Glutamatergic neuron (in vitro differentiated cells): ENCODE measurements around the gene KCNQ1. TPM values are rescaled to one million over a fixed set of nuclear protein-coding genes. Genes with fewer than 3 reads are reported as not detected.
A peak's percentile ranks its signal among the peaks of the same experiment; 100 is the strongest.

Experiments used
- DNase-seq: peaks from one replicate; pipeline ENCODE4 v3.0.0; 2022
- H3K27ac Mint-ChIP-seq: one replicate; pipeline ENCODE4 v1.8.0; 2020; ENCODE audit warnings: mild to moderate bottlenecking, mixed read lengths, inconsistent platforms; ENCODE audit not compliant: unreplicated experiment
- H3K27me3 Mint-ChIP-seq: one replicate; pipeline ENCODE4 v1.8.0; 2020; ENCODE audit warnings: mild to moderate bottlenecking, moderate library complexity, mixed read lengths, inconsistent platforms; ENCODE audit not compliant: unreplicated experiment
- H3K36me3 Mint-ChIP-seq: one replicate; pipeline ENCODE4 v1.8.0; 2020; ENCODE audit warnings: mild to moderate bottlenecking, mixed read lengths, inconsistent platforms; ENCODE audit not compliant: unreplicated experiment
- H3K4me1 Mint-ChIP-seq: one replicate; pipeline ENCODE4 v1.8.0; 2020; ENCODE audit warnings: mild to moderate bottlenecking, low read depth, mixed read lengths, inconsistent platforms; ENCODE audit not compliant: unreplicated experiment
- H3K4me3 Mint-ChIP-seq: one replicate; pipeline ENCODE4 v1.8.0; 2020; ENCODE audit warnings: mild to moderate bottlenecking, mixed read lengths, inconsistent platforms; ENCODE audit not compliant: unreplicated experiment
- H3K9me3 Mint-ChIP-seq: one replicate; pipeline ENCODE4 v1.8.0; 2020; ENCODE audit warnings: mild to moderate bottlenecking, moderate library complexity, mixed read lengths, inconsistent platforms; ENCODE audit not compliant: unreplicated experiment
- total RNA-seq: library from RNA; stranded (reverse); fragmentation: NEBNext Ultra II Directional; extraction: Animal tissue kit (Norgen Biotek cat#: 25700); gene quantifications from one replicate; pipeline ENCODE4 v1.2.1, GENCODE V29; 2021; ENCODE audit not compliant: unreplicated experiment
- TF ChIP-seq, protein P1 (sequence below): fragments of 200-600 bp; sonication (generic); IDR thresholded peaks from one replicate; pipeline ENCODE4 v1.5.0; 2021; ENCODE audit not compliant: partially characterized antibody, unreplicated experiment

KCNQ1 gene
- total RNA-seq, 1 donor from 2014 or later, result 0.44 TPM

GRCh38 chr11:2777871-2778629 is 333.2 kb downstream of the KCNQ1 start:
- Mint-ChIP-seq H3K27me3 (peaks cover 2% of the 10 kb centered on the region), H3K4me3 (peak overlapping the region; percentile 25), H3K36me3 (peaks cover 4% of the 10 kb centered on the region), H3K9me3 (peaks cover 3% of the 10 kb centered on the region), H3K27ac (no peak overlapping the region), H3K4me1 (peaks cover 2% of the 10 kb centered on the region)
- DNase-seq, result peak; percentile 21
- TF ChIP-seq, protein P1, sequence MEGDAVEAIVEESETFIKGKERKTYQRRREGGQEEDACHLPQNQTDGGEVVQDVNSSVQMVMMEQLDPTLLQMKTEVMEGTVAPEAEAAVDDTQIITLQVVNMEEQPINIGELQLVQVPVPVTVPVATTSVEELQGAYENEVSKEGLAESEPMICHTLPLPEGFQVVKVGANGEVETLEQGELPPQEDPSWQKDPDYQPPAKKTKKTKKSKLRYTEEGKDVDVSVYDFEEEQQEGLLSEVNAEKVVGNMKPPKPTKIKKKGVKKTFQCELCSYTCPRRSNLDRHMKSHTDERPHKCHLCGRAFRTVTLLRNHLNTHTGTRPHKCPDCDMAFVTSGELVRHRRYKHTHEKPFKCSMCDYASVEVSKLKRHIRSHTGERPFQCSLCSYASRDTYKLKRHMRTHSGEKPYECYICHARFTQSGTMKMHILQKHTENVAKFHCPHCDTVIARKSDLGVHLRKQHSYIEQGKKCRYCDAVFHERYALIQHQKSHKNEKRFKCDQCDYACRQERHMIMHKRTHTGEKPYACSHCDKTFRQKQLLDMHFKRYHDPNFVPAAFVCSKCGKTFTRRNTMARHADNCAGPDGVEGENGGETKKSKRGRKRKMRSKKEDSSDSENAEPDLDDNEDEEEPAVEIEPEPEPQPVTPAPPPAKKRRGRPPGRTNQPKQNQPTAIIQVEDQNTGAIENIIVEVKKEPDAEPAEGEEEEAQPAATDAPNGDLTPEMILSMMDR, result no peak

DNA sequence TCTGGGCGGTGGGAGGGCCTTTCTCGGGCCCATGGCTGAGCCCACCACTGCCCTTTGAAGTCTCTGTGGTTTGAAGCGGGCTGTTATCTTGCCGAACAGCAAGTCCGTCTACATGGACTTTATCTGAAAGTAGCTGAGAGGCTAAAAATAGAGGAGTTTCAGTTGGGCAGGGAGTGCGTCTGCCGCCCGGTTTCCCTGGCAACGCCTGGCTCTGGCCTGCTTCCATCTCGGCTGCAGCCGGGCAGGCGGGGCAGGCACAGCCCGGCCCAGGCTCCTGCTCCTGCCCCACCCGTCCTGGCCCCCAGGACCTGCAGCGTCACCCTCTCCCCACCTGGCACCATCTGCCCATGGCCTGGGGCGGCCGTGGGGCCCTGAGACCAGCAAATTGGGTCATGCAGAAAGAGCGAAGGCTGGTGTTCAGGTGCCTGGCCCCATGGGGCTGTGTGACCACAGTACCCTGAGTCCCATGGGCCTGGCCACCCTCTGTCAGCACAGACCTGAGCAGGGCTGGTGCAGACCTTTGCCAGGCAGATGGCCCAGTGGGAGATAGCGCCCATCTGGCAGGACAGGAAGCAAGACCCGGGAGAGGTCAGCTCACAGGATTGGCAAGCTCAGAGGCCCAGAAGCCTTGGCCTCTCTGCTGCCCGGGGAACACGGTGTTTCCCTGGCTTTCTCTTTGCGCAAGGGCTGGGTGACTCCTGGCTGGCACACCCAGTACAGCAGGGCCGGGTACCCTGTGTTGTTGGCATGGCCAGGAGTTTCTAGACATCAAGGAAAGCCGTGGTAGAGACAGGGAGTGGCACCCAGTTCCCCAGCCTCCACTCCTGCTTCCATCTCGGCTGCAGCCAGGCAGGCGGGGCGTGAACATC is 334.1 kb downstream of the KCNQ1 start:
- Mint-ChIP-seq H3K36me3 (peaks cover 2% of the 10 kb centered on the region), H3K4me3 (peak overlapping the region; percentile 38), H3K27me3 (peaks cover 2% of the 10 kb centered on the region), H3K9me3 (peaks cover 3% of the 10 kb centered on the region), H3K4me1 (peaks cover 4% of the 10 kb centered on the region), H3K27ac (no peak overlapping the region)
- TF ChIP-seq, protein P1, result no peak
- DNase-seq, result peak; percentile 49

DNA sequence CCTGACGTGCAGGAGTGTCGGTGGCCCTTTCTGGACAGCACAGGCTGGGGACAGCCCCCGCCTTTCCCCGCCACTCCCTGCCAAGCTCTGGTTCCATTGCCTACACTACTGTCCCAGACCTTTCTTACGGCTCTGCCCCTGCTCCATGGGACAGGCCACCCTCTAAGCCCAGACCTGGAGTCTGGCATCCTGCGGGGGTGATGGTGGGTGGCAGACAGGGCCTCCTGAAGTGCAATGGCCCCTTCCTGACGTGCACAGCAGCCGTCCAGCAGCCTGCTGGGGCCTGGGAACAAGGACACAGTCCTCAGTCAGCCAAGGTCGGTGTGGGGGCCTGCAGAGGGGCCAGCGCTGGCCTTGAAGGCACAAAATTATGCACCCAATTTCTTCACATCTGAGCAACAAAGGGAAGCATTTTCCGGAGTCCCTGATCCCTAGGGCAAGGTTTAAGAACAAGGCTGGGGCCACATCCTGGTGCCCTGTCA is 334.7 kb downstream of the KCNQ1 start:
- H3K9me3 Mint-ChIP-seq, result peaks cover 3% of the 10 kb centered on the region
- no peak overlapping the region for H3K4me3 Mint-ChIP-seq
- peaks cover 2% of the 10 kb centered on the region for H3K27me3 Mint-ChIP-seq
- TF ChIP-seq, protein P1, result no peak
- H3K36me3 Mint-ChIP-seq, result no peaks in the 10 kb centered on the region
- H3K4me1 Mint-ChIP-seq, result peaks cover 6% of the 10 kb centered on the region
- peak; percentile 22 for DNase-seq
- no peak overlapping the region for H3K27ac Mint-ChIP-seq

DNA sequence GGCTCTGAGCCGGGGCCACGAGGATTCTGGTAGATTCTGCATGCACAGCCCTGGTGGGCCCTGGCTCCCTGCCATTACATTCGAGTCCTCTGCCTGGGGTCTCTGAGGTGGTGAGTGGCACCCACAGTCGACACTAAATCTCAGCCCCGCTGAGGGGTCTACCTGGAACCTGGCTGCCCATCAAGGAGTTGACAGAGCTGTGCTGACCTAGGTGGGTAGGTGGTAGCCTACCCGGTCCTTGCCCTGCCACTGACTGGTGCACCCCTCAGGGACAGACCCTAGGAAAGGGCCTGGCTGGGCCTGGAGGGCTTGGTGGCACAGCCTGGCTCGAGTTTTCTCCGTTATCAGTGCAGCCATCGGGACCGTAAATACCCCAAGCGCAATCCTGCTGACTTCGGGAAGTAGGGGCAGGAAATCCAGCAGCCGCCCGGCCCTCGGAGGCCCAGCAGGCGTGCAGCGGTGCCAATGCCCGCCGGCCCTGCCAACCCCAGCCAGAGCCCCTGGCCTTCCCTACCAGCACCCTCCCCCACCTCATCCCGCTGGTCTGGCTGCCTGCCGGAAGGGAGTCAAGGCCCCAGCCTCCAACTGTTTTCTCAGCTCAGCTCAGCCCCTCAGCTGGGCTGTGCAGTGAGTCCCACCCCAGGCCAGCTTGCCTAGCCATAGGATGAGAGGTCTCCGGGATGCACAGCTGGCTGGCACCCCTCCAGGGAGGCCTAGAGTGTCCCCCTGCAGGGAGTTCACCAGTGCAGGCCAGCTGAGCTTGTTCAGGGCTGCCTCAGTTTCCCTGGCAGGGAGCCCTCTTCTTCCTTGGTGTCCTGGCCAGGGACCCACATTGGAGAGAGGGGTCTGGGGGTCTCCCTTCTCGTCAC is 335.4 kb downstream of the KCNQ1 start:
- no peaks in the 10 kb centered on the region for H3K36me3 Mint-ChIP-seq
- TF ChIP-seq, protein P1, result no peak
- peaks cover 3% of the 10 kb centered on the region for H3K9me3 Mint-ChIP-seq
- peaks cover 2% of the 10 kb centered on the region for H3K27me3 Mint-ChIP-seq
- H3K4me3 Mint-ChIP-seq, result no peak overlapping the region
- peak; percentile 10 for DNase-seq
- H3K4me1 Mint-ChIP-seq, result peaks cover 6% of the 10 kb centered on the region
- no peak overlapping the region for H3K27ac Mint-ChIP-seq
